ENCODE results near the gene COX8C.

COX8C gene

DNA sequence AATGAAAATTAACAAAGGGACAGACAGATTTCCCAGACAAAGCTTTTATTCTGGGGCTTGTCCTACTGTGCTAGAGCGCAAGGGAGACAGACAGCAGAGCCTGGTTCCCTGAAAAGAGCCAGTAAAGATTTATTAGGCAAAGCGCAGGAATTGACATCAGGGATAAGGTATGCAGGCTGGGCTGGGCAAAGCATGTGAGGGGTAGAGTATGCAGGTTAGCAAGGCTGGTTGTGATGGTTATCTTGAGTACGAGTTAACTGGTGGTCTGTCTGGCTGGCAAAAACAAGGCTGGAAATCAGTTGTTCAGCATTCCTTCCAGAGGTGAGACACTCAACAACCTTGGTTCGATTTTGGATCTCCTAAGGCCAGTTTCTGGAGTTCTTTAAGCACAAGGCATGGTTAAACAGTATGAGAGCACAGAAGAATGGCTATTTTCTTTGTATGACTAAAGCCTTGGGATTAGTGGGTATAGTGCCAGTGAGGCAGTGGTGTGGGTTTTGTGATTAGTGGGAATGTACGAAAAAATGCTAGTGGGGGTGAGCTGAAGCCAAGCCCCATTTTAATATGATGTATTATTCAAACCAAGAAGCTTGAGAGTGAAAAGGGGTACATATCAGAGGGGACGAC lies 45.0 kb upstream of the COX8C start:
- Histone ChIP-seq H3K27ac (ENCODE audit: low read length) (no peak overlapping the region), H3K9me3 (ENCODE audit: insufficient read depth, low read length, severe bottlenecking) (no peaks in the 10 kb centered on the region), H3K4me2 (ENCODE audit: insufficient read depth, low read length) (no peak overlapping the region), H3K4me1 (ENCODE audit: insufficient read depth, low read length) (no peaks in the 10 kb centered on the region), H3K27me3 (ENCODE audit: insufficient read depth, low read length, poor library complexity) (no peaks in the 10 kb centered on the region), H3K36me3 (ENCODE audit: insufficient read depth, low read length) (no peaks in the 10 kb centered on the region), H2AFZ (ENCODE audit: low read depth, low read length) (no peak overlapping the region), H4K20me1 (ENCODE audit: insufficient read depth, low read length) (peaks cover 37% of the 10 kb centered on the region), H3K4me3 (ENCODE audit: low read depth in 1 of 2, low read length in 2 of 2) (no peak overlapping the region), H3K9ac (ENCODE audit: low read depth, low read length) (no peak overlapping the region), H3K79me2 (ENCODE audit: insufficient read depth, low read length) (peaks cover 61% of the 10 kb centered on the region)
- TF ChIP-seq, protein P1, sequence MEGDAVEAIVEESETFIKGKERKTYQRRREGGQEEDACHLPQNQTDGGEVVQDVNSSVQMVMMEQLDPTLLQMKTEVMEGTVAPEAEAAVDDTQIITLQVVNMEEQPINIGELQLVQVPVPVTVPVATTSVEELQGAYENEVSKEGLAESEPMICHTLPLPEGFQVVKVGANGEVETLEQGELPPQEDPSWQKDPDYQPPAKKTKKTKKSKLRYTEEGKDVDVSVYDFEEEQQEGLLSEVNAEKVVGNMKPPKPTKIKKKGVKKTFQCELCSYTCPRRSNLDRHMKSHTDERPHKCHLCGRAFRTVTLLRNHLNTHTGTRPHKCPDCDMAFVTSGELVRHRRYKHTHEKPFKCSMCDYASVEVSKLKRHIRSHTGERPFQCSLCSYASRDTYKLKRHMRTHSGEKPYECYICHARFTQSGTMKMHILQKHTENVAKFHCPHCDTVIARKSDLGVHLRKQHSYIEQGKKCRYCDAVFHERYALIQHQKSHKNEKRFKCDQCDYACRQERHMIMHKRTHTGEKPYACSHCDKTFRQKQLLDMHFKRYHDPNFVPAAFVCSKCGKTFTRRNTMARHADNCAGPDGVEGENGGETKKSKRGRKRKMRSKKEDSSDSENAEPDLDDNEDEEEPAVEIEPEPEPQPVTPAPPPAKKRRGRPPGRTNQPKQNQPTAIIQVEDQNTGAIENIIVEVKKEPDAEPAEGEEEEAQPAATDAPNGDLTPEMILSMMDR (IDR thresholded peaks at IDR 0.05; ENCODE audit: borderline replicate concordance, extremely low read depth, low read length, poor library complexity, severe bottlenecking) = no peak
- no peak for TF ChIP-seq EZH2 (IDR thresholded peaks at IDR 0.05; ENCODE audit: borderline replicate concordance, low read depth, low read length, severe bottlenecking)
- DNase-seq = no peak
- ATAC-seq (ENCODE audit: insufficient read depth, low read depth) = no peak

DNA sequence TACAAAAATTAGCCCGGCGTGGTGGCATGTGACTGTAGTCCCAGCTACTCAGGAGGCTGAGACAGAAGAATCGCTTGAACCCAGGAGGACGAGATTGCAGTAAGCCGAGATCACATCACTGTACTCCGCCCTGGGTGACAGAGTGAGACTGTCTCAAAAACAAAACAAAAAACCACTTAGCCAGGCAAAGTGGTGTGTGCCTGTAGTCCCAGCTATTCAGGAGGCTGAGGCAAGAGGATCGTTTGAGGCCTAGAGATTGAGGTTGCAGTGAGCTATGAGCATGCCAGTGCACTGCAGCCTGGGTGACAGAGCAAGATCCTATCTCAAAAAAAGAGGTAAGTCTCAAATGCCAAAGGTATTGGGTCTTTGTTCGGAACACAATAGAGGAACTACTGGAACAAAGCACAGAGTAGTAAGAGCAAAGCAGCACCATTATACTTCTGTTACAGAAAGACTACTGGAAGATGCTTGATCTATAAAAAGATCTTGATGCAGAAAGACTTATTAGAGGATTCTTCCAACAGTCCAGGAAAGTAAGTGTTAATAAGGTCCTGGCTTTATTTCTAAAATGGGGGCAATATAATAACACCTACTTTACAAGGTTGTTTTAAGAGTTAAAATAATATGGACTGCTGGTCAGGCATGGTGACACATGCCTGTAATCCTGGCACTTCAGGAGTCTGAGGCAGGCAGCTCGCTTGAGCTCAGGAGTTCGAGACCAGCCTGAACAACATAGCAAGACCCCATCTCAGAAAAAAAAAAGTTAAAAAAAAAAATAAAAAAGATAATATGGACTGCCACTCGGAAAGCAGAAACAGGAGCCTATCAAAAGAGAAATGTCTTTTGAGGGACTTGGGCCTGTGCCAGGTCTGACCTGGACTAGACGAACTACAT lies 44.0 kb upstream of the COX8C start:
- H3K4me2 ChIP-seq (ENCODE audit: insufficient read depth, low read length) = no peak overlapping the region
- ATAC-seq (ENCODE audit: insufficient read depth, low read depth) (no peak), DNase-seq (no peak)
- no peaks in the 10 kb centered on the region for H3K9me3 ChIP-seq (ENCODE audit: insufficient read depth, low read length, severe bottlenecking)
- no peak overlapping the region for H3K27ac ChIP-seq (ENCODE audit: low read length)
- no peak overlapping the region for H2AFZ ChIP-seq (ENCODE audit: low read depth, low read length)
- TF ChIP-seq EZH2 (IDR thresholded peaks at IDR 0.05; ENCODE audit: borderline replicate concordance, low read depth, low read length, severe bottlenecking) = no peak
- TF ChIP-seq, protein P1 (IDR thresholded peaks at IDR 0.05; ENCODE audit: borderline replicate concordance, extremely low read depth, low read length, poor library complexity, severe bottlenecking) = no peak
- H3K4me1 ChIP-seq (ENCODE audit: insufficient read depth, low read length) = no peaks in the 10 kb centered on the region
- H3K36me3 ChIP-seq (ENCODE audit: insufficient read depth, low read length) = no peaks in the 10 kb centered on the region
- peaks cover 63% of the 10 kb centered on the region for H3K79me2 ChIP-seq (ENCODE audit: insufficient read depth, low read length)
- H3K9ac ChIP-seq (ENCODE audit: low read depth, low read length) = no peak overlapping the region
- H4K20me1 ChIP-seq (ENCODE audit: insufficient read depth, low read length) = peaks cover 39% of the 10 kb centered on the region
- H3K27me3 ChIP-seq (ENCODE audit: insufficient read depth, low read length, poor library complexity) = no peaks in the 10 kb centered on the region
- H3K4me3 ChIP-seq (ENCODE audit: low read depth in 1 of 2, low read length in 2 of 2) = no peak overlapping the region

DNA sequence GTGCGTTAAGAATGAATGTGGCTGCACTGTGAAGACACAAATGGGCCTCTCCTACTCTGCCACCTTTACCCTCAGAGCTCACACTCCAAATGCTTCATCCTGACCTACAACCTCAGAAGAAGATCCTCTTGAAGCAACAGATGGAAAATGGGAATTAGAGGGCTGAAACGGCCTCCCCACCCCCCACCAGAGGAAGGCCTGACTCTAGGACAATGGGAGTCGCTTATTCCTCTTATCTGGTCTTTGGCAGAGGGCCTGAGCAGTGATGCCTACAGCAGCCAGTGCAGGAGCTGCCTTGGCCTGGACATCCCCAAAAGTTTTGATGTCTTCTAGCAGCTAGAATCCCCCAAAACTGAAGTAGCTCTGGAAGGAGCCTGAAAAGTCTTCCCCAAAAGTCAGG lies 43.3 kb upstream of the COX8C start:
- TF ChIP-seq, protein P1 (IDR thresholded peaks at IDR 0.05; ENCODE audit: borderline replicate concordance, extremely low read depth, low read length, poor library complexity, severe bottlenecking) = no peak
- TF ChIP-seq EZH2 (IDR thresholded peaks at IDR 0.05; ENCODE audit: borderline replicate concordance, low read depth, low read length, severe bottlenecking) = no peak
- Histone ChIP-seq H4K20me1 (ENCODE audit: insufficient read depth, low read length) (peaks cover 38% of the 10 kb centered on the region), H2AFZ (ENCODE audit: low read depth, low read length) (no peak overlapping the region), H3K79me2 (ENCODE audit: insufficient read depth, low read length) (peaks cover 68% of the 10 kb centered on the region), H3K4me3 (ENCODE audit: low read depth in 1 of 2, low read length in 2 of 2) (no peak overlapping the region), H3K36me3 (ENCODE audit: insufficient read depth, low read length) (no peaks in the 10 kb centered on the region), H3K27ac (ENCODE audit: low read length) (no peak overlapping the region), H3K9me3 (ENCODE audit: insufficient read depth, low read length, severe bottlenecking) (no peaks in the 10 kb centered on the region), H3K4me2 (ENCODE audit: insufficient read depth, low read length) (no peak overlapping the region), H3K27me3 (ENCODE audit: insufficient read depth, low read length, poor library complexity) (no peaks in the 10 kb centered on the region), H3K4me1 (ENCODE audit: insufficient read depth, low read length) (no peaks in the 10 kb centered on the region), H3K9ac (ENCODE audit: low read depth, low read length) (no peak overlapping the region)
- no peak for DNase-seq
- no peak for ATAC-seq (ENCODE audit: insufficient read depth, low read depth)

Data from DND-41 (cell line).